HG02571 (cell line): Measurements from ENCODE around the gene LRRC56.
A peak's percentile ranks its signal among the peaks of the same experiment; 100 is the strongest.
"Not testable (repeated sequence)": the region's sequence is repeated elsewhere in the genome, so short reads cannot be mapped to it uniquely, and the experiment has no call there.

Experiments used
- ATAC-seq: cut with Tn5 transposase; IDR thresholded peaks from one replicate; pipeline ENCODE4 v1.9.1; 2021; ENCODE audit warnings: mild to moderate bottlenecking, moderate library complexity; ENCODE audit not compliant: unreplicated experiment

LRRC56 gene

GRCh38 chr11:501001-501682 lies 36.2 kb upstream of the LRRC56 start:
- ATAC-seq: no peak

GRCh38 chr11:501683-502287 lies 35.5 kb upstream of the LRRC56 start:
- ATAC-seq: no peak

- ATAC-seq: no peak
Measured at GRCh38 chr11:502288-503178, 34.8 kb upstream of the LRRC56 start.

GRCh38 chr11:503179-503981 lies 33.9 kb upstream of the LRRC56 start:
- no peak for ATAC-seq

GRCh38 chr11:504053-504993 lies 33.0 kb upstream of the LRRC56 start:
- ATAC-seq: no peak

- ATAC-seq: no peak
Measured at GRCh38 chr11:504994-505344, 32.4 kb upstream of the LRRC56 start.

- ATAC-seq: peak; percentile 64
Measured at GRCh38 chr11:506238-506994, 30.9 kb upstream of the LRRC56 start.

GRCh38 chr11:506995-507726 lies 30.2 kb upstream of the LRRC56 start, which contains the start of gene RNH1:
RNH1 (minus strand) TSS chr11:507242; CDS start chr11:502162, 5,080 bp downstream.
- ATAC-seq: peak; percentile 46

- no peak for ATAC-seq
Measured at GRCh38 chr11:507727-508515, 29.4 kb upstream of the LRRC56 start.

GRCh38 chr11:508956-509355 lies 28.4 kb upstream of the LRRC56 start:
- ATAC-seq: no peak

- no peak for ATAC-seq
Measured at GRCh38 chr11:512761-513595, 24.3 kb upstream of the LRRC56 start.

- ATAC-seq: no peak
Measured at GRCh38 chr11:514606-515005, 22.7 kb upstream of the LRRC56 start.

- ATAC-seq: no peak
Measured at GRCh38 chr11:515131-515530, 22.2 kb upstream of the LRRC56 start.

GRCh38 chr11:516400-516799 lies 20.9 kb upstream of the LRRC56 start:
- no peak for ATAC-seq

GRCh38 chr11:516918-517685 lies 20.2 kb upstream of the LRRC56 start:
- not testable (repeated sequence) for ATAC-seq
